Activated naive CD8-positive, alpha-beta T cell treated with anti-CD3 and anti-CD28 coated beads, Interleukin-2, amount 50 U/mL, for 16 hours (primary cell): ENCODE measurements around the gene SLC25A26.

Experiments used
- DNase-seq: peaks from one replicate; pipeline ENCODE4 v3.0.0-alpha.2; 2020; ENCODE audit warnings: low read depth, low spot score

The SLC25A26 gene

GRCh38 chr3:66372681-66373350, 152.0 kb downstream of the SLC25A26 start:
- no peak for DNase-seq

DNA sequence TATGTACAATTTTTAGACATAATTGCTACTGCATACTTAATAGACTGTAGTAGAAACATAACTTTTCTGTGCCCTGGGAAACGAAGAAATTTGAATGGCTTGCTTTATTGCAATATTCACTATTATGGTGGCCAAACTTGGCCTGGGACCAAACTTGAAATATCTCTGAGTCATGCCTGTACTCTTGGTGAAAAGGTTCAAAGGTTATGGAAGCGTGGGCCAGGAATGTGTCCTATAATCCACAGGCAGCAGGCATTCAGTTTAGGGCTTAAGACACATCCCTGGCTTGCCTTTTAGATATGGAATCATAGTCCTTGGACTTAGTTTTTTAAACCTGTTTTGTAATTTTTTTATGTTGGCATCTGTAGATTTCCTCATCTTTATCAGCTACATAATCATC, 155.8 kb downstream of the SLC25A26 start:
- DNase-seq, result no peak

- no peak for DNase-seq
These were observed 157.0 kb downstream of the SLC25A26 start for GRCh38 chr3:66377800-66378199.

DNA sequence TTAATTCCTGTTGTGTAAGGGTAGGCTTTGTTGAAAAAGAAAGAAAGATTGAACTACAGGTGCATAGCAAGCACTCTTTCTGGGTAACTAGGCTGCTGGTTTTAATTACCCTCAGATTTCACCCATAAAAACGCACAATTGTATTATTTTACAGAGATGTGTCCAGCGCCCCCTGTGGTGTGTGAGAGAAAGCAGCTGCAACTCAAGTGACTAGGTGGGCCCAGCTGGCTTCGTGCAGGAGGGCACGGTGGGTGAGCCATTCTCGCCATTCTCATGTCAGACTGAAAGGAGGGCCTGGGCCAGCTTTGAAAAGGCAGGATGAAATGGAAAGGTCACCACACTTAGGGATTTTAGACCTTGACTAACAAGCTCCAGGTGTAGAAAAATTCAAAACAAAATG, 157.5 kb downstream of the SLC25A26 start:
- no peak for DNase-seq

GRCh38 chr3:66379565-66379964, 158.8 kb downstream of the SLC25A26 start:
- DNase-seq, result no peak

DNA sequence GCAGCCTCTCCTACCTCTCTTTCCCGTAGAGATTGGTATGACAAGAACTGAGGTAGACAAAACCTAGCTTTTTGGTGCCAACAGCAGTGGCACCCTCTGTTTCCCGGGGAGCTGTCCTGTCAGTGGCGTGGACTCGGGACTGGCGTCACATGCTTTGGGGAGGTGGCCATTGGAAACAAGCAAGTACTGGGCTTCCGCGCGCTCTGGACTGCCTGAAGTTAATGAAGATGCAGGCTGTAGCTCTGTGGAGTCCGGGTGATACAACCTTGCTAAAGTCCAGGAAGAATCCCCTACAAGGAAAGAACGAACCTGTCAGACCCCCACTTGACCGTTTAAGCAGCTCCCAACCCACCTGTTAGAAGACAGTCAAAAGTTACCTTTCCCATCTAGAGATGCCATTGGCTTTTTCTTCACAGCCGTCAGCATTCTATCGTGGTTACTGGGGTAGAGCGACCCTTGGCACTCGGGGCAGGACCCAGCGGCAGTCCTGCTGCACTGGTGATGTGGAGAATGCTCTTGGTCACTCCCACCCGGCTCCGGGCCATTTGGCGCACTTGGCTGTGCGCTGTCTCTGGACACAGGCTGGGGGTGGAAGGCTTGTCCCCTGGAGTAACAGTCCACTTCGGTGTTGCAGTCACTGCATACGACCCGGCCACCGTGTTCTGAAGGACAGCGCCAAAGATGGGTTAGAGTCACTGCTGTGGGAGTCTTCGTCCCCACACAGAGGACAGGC, 159.6 kb downstream of the SLC25A26 start:
- no peak for DNase-seq

- DNase-seq, result no peak
These were observed 160.8 kb downstream of the SLC25A26 start for GRCh38 chr3:66381626-66382025.

DNA sequence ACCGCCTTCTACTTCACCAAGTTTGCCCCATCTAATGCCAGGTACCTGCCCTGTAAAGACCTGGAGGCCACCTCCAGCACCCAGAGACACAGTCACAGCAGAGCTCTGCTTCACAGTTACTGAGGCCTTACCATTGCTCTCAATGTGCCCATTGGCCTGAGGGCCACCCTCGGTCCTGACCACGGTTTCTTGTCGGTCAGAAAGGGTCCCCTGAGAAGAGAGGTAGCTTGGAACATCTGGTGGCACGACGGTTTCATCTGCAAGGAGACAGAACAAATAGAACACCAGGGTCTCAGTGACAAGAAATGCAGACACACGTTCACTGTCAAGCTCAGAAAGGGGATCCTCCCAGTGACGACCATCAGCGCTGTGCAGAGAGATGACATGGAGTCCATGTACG, 161.3 kb downstream of the SLC25A26 start:
- no peak for DNase-seq

GRCh38 chr3:66383023-66383422, 162.2 kb downstream of the SLC25A26 start:
- no peak for DNase-seq

DNA sequence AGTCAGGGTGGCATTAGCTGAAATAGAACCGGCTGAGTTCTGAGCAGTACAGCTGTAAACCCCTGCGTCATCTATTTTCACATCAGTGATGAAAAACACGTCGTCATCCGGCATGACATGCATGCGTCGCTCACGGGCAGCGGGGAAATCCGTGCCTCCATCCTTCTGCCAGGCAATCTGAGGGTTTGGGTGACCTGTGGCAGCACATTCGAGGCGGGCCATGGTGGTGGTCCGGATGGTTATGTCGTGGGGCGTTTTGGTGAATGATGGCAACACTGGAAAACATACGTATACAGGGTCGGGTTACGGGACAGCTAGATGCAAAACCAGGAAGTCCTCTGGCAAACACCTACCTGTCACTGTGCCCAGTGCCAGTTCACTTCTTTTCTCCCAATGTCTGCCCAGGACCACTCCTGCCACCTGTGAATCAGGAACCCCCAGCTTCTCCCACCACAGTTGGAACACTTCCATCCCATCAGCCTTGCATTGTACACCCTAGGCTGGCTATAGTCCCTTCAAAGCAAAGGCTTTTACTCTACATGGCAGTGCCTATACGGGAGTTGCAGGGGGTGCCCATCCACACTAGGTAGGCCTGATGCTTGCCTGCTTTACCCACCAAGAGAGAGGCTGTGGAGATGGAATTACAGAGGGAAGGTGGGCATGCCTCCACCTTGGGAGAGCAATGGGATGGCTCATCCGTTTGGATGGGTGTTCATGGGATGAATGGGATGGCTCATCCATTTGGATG, 163.4 kb downstream of the SLC25A26 start:
- DNase-seq, result no peak

DNA sequence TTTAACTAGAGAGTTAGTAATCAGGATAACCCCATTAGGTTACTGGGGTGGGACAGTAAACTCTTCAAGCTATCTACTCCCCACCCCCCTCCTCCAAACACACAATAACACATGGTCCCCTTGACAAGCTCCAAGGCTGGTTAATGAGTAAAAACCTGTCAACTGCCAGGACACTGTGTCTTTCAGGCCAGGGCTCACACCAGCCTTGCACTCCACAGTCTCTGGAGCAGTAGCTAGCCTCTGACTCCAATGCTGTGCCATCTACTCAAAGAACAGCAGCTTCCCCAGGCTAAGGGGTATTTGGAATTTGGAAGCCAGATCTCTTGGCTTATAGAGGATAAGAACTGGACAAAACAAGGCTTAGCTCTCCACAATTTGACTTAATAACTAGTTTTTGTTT, 164.3 kb downstream of the SLC25A26 start:
- no peak for DNase-seq

DNA sequence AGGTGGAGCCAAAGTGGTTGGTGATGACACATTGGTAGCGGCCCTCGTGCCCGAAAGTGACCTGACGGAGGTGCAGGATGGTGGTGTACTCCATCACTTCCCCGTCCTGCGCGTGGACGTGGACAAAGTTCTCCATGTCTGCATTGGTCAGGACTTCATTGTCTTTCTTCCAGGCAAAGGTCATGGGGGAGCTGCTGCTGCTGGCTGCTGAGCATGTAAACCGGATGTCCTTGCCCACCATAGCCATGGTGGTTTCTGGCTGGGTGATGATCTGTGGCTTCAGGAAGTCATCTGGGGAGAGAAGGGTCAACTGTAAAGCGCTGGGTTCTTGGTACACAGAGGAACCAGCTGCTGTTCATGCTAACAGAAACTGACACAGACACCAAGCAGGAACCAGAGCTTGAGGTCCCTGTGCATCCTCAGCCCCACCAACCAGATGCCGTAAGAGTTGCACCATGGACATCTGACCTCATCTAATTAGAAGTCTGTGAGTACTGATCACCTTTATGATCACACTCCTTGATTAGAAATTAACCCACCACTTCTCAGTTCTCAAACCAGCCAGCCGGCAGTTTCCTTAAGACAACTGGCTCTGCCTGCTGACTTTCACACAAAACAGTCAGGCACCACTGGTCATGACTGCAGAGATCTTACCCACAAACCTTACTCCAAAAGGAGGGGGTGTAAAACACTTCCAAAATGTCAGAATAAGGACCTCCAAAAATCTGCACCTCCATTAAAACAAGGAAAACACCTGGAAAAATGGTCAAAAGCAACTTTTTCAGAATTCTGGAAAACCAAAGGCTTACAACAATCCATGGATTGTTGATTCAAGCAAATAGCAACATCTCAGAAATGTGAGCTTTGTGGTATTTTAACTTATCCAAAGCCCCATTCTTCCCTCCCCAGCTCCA, 165.5 kb downstream of the SLC25A26 start:
- DNase-seq, result no peak

DNA sequence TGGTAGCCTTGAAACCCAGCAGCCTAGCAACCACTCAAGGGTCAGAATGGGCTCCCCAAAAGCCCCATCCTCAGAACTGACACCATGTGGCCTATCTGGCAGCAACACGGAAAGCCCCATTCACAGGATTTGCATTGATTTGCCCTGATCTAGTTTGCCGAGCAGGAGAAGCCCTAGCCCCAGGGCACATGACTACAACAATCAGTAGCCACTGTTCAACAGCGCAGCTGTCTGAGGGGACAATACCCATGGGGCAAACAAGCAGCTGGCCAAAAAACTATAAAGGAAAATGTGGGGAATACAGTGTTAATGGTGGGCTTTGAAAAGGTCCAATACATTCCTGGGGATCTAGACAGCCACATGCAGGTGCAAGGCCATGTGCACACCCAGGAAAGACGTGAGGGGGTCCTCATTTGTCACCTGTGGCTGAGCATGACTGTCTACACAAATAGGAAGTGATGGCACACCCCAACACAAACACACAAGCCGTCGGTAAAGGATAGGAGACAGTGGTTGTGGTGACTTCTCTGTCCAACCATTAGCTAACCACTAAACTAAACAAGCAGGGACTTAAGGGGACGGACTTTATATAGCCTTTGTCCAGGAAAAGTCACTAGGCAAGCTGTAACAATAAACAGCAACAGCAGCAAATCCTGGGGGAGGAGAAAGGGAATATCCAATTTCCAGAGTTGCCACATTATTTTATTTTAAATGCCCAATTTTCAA, 166.3 kb downstream of the SLC25A26 start:
- DNase-seq, result no peak

DNA sequence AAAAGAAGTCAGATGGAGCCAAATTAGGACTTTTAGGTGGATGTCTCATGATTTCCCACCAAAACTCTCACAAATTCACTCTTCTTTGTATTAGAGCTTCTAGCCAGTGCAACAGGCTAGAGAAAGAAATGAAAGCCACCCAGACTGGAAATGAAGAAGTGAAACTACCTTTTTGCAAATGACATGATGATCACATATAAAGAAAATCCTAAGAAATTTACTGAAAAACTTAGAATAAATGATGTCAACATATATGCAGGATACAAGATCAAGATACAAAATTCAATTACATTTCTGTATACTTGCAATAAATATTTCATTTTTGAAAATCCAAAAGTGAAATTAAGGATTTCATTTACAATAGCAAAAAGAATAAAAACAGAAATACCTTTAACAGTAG, 169.2 kb downstream of the SLC25A26 start:
- DNase-seq, result no peak

- DNase-seq, result no peak
These were observed 171.7 kb downstream of the SLC25A26 start for GRCh38 chr3:66392512-66392911.

GRCh38 chr3:66392966-66393332, 172.1 kb downstream of the SLC25A26 start:
- no peak for DNase-seq

DNA sequence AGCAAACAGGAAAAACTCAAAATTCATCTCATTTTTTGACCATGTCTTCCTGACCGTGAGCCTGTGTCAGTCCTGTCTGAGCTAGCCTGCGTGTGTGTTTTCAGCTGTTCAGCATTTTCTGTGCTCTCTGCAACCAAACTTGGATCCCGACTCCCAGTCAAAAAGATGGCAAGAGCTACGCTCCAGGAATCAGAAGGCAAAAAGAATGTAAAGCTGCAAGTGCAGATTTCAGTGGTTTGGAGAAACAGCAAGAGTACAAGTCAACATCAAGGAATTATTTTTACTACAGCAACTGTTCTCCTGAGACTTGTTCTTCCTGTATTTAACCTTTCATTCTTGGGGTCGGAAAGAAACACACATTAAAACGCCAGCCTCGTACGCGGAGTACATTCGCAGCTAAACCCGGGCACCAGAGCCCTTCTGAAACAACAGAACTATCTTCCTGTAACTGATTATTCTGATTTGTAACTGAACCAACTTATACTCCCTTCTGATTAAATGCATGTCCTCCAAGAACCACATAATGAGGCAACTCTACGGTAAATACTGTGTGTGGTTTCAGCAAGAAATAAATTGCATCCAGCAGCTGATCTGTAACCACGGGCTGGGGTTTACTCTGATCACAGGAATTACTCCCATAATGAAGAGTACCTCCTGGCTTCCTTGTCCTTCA, 172.7 kb downstream of the SLC25A26 start:
- no peak for DNase-seq

DNA sequence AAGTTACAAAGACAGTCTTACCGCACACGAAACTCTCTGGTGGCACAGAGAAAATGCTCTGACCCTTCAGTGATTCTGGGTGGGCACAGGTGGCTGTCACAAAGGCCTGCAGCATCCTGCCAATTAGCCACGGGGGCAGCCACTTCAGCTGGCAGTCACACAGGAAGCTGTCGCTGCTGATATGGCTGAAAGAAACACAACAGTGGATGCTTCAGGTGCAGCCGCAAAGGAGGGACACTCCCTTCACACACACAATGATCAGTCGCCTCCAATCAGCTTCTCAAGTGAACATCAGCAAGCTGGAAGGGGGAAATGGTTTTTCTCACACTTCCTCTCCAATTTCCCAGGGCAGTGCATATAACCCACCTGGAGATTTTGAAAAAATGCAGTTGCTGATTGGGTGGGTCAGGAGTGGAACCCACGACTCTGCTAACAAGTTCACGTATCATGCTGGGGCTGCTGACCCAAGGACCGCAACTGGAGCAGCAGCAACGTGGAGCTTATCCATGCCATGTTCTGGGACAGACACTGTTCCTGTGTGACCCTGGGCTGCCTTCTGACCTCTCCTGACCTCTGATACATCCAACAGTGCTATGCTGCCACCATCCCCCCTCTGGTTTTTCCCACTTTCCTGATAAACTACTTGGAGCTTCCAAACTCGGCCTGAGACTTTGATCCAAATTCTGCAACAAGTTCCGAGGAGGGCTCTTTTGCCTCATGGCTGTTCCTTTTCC, 173.4 kb downstream of the SLC25A26 start:
- DNase-seq, result no peak

DNA sequence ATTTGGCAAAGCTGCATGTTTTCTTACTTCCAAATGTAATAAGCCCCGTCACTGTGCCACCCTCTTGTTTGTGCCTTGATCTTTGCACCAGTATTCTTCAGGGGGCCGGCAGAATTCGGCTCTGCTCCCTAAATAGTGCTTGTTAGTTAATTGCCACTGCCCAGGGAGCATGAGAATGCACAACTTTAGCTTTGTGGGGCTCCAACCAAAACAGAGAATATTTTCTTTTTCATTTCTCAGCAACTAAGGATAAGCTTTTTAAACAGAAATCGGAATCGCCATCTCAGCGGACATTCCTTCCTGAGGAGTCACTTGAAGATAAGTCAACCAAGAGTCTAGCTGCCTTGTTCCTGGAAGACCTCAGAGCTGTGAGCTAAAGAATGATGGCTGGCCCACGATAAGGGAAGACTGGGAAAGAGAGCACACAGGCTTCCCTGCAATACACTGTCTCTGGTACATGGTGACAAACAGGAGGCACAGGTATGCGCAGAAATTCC, 174.0 kb downstream of the SLC25A26 start:
- no peak for DNase-seq

DNA sequence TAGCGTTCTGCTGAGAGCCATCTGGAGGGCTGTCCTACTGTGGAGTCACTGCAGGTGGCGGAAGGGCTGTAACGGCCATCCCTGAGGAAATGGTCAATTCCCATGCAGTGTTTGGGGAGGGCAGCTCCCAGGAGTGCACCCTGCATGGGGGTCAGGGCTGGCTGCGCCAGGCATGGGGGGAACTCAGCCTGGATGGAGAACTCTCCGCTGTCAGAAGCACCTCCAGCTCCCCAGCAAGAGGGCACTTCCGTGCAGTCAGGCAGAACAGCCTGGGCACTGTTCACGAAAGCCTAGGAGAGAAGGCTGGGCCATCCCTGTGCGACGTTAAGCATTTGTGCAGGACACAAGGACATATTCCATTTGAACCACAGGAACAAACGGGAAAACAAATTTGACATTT, 174.8 kb downstream of the SLC25A26 start:
- no peak for DNase-seq
